HepG2 (cell line): ENCODE results near the gene PRR11. TPM values are rescaled to one million over a fixed set of nuclear protein-coding genes. Genes with fewer than 3 reads are reported as not detected.

ENCODE experiments used
- FOXM1 ChIP-seq: sonication (generic); formaldehyde crosslinking; IDR thresholded peaks from 2 replicates; pipeline ENCODE4 v1.5.0; 2020; ENCODE audit warnings: missing genetic modification reagents
- GMEB1 ChIP-seq: sonication (generic); formaldehyde crosslinking; IDR thresholded peaks from 2 replicates; pipeline ENCODE4 v1.5.1; 2020; ENCODE audit warnings: missing genetic modification reagents, mild to moderate bottlenecking, borderline replicate concordance
- HOXA7 ChIP-seq: sonication (generic); formaldehyde crosslinking; IDR thresholded peaks from 2 replicates; pipeline ENCODE4 v1.8.1; 2022; ENCODE audit warnings: mild to moderate bottlenecking, missing genetic modification reagents, moderate library complexity
- MLLT10 ChIP-seq: sonication (generic); formaldehyde crosslinking; IDR thresholded peaks from 2 replicates; pipeline ENCODE4 v1.4.0; 2020; ENCODE audit warnings: missing genetic modification reagents
- MTF2 ChIP-seq: sonication (generic); formaldehyde crosslinking; IDR thresholded peaks from 2 replicates; pipeline ENCODE4 v1.5.0; 2020; ENCODE audit warnings: missing genetic modification reagents, borderline replicate concordance
- NFRKB ChIP-seq: fragments of 450-650 bp; IDR thresholded peaks from 2 replicates; pipeline ENCODE4 v1.6.1; 2017
- POLR2A ChIP-seq, 2 experiments: IDR thresholded peaks; 2 replicates each; pipeline ENCODE4 v1.6.1; 2011; ENCODE audit warnings: low read depth in 2 of 2, low read length in 2 of 2, mild to moderate bottlenecking in 1 of 2, moderate library complexity in 1 of 2; ENCODE audit not compliant: insufficient read depth in 1 of 2
- POLR2G ChIP-seq: fragments of 200-400 bp; formaldehyde crosslinking; IDR thresholded peaks from 2 replicates; pipeline ENCODE4 v1.6.1; 2018; ENCODE audit warnings: mild to moderate bottlenecking, low read depth, low read length, moderate library complexity
- PTBP1 ChIP-seq: fragments of 200-400 bp; formaldehyde crosslinking; IDR thresholded peaks from 2 replicates; pipeline ENCODE4 v1.6.1; 2018; ENCODE audit warnings: low read length, low read depth; ENCODE audit not compliant: poor library complexity, severe bottlenecking
- REL ChIP-seq: sonication (generic); formaldehyde crosslinking; conservative IDR thresholded peaks from 2 replicates; pipeline ENCODE4 v1.8.0; 2022; ENCODE audit warnings: mild to moderate bottlenecking, missing genetic modification reagents, moderate library complexity
- REPIN1 ChIP-seq: sonication (generic); formaldehyde crosslinking; IDR thresholded peaks from 2 replicates; pipeline ENCODE4 v1.8.0; 2022; ENCODE audit warnings: missing genetic modification reagents, low read depth, mild to moderate bottlenecking, borderline replicate concordance
- SAP130 ChIP-seq: IDR thresholded peaks from 2 replicates; pipeline ENCODE4 v1.6.1; 2016; ENCODE audit warnings: low read depth
- THAP11 ChIP-seq: IDR thresholded peaks from 2 replicates; pipeline ENCODE4 v1.6.1; 2016; ENCODE audit warnings: missing biosample characterization, missing genetic modification reagents
- ZBTB25 ChIP-seq: IDR thresholded peaks from 2 replicates; pipeline ENCODE4 v1.6.1; 2018; ENCODE audit warnings: missing genetic modification reagents
- ZMYM4 ChIP-seq: sonication (generic); formaldehyde crosslinking; IDR thresholded peaks from 2 replicates; pipeline ENCODE4 v1.8.1; 2023; ENCODE audit warnings: mild to moderate bottlenecking, missing genetic modification reagents
- ZNF292 ChIP-seq: sonication (generic); formaldehyde crosslinking; IDR thresholded peaks from 2 replicates; pipeline ENCODE4 v1.8.1; 2022; ENCODE audit warnings: mild to moderate bottlenecking, low read depth, missing genetic modification reagents, borderline replicate concordance
- ZNF430 ChIP-seq: sonication (generic); formaldehyde crosslinking; IDR thresholded peaks from 2 replicates; pipeline ENCODE4 v1.9.0; 2021; ENCODE audit warnings: mild to moderate bottlenecking, missing genetic modification reagents
- ZNF512 ChIP-seq: sonication (generic); formaldehyde crosslinking; IDR thresholded peaks from 2 replicates; pipeline ENCODE4 v1.4.0; 2020; ENCODE audit warnings: mild to moderate bottlenecking, missing genetic modification reagents
- ZNF589 ChIP-seq: sonication (generic); formaldehyde crosslinking; conservative IDR thresholded peaks from 2 replicates; pipeline ENCODE4 v1.8.0; 2022; ENCODE audit warnings: mild to moderate bottlenecking, moderate library complexity, missing genetic modification reagents
- ZNF660 ChIP-seq: sonication (generic); formaldehyde crosslinking; IDR thresholded peaks from 2 replicates; pipeline ENCODE4 v1.5.1; 2020; ENCODE audit warnings: mild to moderate bottlenecking, low read depth, missing genetic modification reagents, borderline replicate concordance
- ZNF772 ChIP-seq: sonication (generic); formaldehyde crosslinking; IDR thresholded peaks from 2 replicates; pipeline ENCODE4 v1.5.0; 2020; ENCODE audit warnings: mild to moderate bottlenecking, missing genetic modification reagents
- polyA plus RNA-seq, 8 experiments: library from polyadenylated mRNA; depleted of rRNA in 3 of 8; stranded (reverse) in 7 of 8; unstranded in 1 of 8; fragments of >200 nt; fragmentation: Illumina TruSeq in 4 of 8; extraction: Trizol in 4 of 8; gene quantifications; 2 replicates each; pipeline versions ENCODE4 v1.2.1 to v1.2.3, GENCODE V29; 2011 to 2016; ENCODE audit warnings: low read depth in 4 of 8, missing spikeins in 1 of 8, mixed read lengths in 1 of 8; ENCODE audit not compliant: insufficient read depth in 1 of 8
- total RNA-seq, 5 experiments: library from RNA; depleted of rRNA; stranded (reverse); fragments of >200 nt; fragmentation: Illumina TruSeq; extraction: Trizol; gene quantifications; 2 replicates each; pipeline ENCODE4 v1.2.3, GENCODE V29; 2016; ENCODE audit warnings: low read depth in 1 of 5
- TF ChIP-seq, protein P1 (sequence below): sonication (generic); formaldehyde crosslinking; IDR thresholded peaks from 2 replicates; pipeline ENCODE4 v1.9.0; 2021; ENCODE audit warnings: missing genetic modification reagents, borderline replicate concordance
- TF ChIP-seq, protein P2 (sequence below): sonication (generic); formaldehyde crosslinking; IDR thresholded peaks from 2 replicates; pipeline ENCODE4 v1.4.0; 2020; ENCODE audit warnings: missing genetic modification reagents
- TF ChIP-seq, protein P3 (sequence below): sonication (generic); formaldehyde crosslinking; IDR thresholded peaks from 2 replicates; pipeline ENCODE4 v1.4.0; 2020; ENCODE audit warnings: mild to moderate bottlenecking, missing genetic modification reagents

PRR11 gene
- total and polyA plus RNA-seq, 2 of the 13 experiments (the other 11 are each of a cell fraction or from before 2014, with no cell fraction given), result 35.7 to 39.2 TPM

- TF ChIP-seq ZNF589 (CRISPR knock-in tag) (no peak), POLR2A (IDR thresholded peaks at IDR 0.05; ENCODE audit: insufficient read depth in 1 of 2, low read depth in 2 of 2, low read length in 2 of 2) (peak in 1 of 2 experiments; percentile 5; a peak in 1 of 4 replicates), HOXA7 (CRISPR knock-in tag) (no peak), REL (CRISPR knock-in tag) (no peak), MLLT10 (no peak), POLR2G (no peak), ZMYM4 (CRISPR knock-in tag) (no peak), ZBTB25 (no peak), NFRKB (no peak), ZNF292 (no peak), THAP11 (CRISPR knock-in tag) (no peak), ZNF512 (0 out of 2 replicates have a peak, but pooled peaks have one; percentile 16), GMEB1 (no peak), FOXM1 (no peak), MTF2 (no peak), ZNF772 (CRISPR knock-in tag) (no peak), ZNF660 (0 out of 2 replicates have a peak, but pooled peaks have one; percentile 35), ZNF430 (CRISPR knock-in tag) (no peak), REPIN1 (CRISPR knock-in tag) (no peak), SAP130 (peak; percentile 3), PTBP1 (no peak)
- TF ChIP-seq, protein P1, sequence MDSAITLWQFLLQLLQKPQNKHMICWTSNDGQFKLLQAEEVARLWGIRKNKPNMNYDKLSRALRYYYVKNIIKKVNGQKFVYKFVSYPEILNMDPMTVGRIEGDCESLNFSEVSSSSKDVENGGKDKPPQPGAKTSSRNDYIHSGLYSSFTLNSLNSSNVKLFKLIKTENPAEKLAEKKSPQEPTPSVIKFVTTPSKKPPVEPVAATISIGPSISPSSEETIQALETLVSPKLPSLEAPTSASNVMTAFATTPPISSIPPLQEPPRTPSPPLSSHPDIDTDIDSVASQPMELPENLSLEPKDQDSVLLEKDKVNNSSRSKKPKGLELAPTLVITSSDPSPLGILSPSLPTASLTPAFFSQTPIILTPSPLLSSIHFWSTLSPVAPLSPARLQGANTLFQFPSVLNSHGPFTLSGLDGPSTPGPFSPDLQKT (CRISPR knock-in tag), result no peak
- TF ChIP-seq, protein P2, sequence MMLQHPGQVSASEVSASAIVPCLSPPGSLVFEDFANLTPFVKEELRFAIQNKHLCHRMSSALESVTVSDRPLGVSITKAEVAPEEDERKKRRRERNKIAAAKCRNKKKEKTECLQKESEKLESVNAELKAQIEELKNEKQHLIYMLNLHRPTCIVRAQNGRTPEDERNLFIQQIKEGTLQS, result no peak
- TF ChIP-seq, protein P3, sequence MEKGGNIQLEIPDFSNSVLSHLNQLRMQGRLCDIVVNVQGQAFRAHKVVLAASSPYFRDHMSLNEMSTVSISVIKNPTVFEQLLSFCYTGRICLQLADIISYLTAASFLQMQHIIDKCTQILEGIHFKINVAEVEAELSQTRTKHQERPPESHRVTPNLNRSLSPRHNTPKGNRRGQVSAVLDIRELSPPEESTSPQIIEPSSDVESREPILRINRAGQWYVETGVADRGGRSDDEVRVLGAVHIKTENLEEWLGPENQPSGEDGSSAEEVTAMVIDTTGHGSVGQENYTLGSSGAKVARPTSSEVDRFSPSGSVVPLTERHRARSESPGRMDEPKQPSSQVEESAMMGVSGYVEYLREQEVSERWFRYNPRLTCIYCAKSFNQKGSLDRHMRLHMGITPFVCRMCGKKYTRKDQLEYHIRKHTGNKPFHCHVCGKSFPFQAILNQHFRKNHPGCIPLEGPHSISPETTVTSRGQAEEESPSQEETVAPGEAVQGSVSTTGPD (CRISPR knock-in tag), result peak; percentile 63; the same call in 1 of the 2 replicates
These were observed 1.2 kb upstream of the PRR11 start (continued) for GRCh38 chr17:59154292-59154720.
